Measurements from ENCODE around the gene SYNJ1. TPM values are rescaled to one million over a fixed set of nuclear protein-coding genes. Genes with fewer than 3 reads are reported as not detected.

Gene SYNJ1
- total and polyA plus RNA-seq, 2 experiments from 2014 or later = 1.4 to 4.2 TPM

DNA sequence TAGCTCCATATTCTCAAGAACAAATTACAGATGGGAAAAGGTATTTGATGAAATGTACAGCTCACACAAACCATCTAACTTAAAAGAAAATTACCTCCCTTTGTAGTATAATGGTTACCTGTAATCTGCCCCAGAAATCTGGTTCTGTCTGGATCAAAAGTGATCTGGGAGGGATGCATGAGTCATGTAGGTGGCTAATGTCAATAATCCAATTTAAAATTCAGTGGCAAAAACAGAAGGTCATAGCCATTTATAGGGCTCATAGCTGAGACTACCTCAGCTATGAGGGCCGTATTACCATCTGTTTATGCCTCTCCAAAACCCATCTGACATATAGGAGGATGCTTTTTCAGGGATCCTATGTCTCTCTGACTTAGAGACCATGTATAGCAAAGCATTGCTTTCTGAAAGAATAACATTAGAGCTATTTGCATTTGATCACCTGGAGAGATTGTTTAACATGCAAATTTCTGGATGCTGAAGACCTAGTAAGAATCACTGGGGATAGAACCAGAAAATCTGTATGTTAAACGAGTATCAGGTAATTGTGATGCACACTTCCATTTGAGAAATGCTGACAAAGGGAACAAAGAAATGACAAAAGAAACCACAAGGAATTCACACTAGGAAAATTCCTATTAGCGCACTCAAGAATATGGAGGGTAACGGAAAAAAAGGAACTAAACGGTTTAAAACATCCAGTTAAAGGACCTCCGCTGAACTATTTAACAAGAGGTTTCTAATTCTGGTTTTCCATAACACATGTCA, 26.2 kb upstream of the SYNJ1 start (continued):
- TF ChIP-seq, protein P1, sequence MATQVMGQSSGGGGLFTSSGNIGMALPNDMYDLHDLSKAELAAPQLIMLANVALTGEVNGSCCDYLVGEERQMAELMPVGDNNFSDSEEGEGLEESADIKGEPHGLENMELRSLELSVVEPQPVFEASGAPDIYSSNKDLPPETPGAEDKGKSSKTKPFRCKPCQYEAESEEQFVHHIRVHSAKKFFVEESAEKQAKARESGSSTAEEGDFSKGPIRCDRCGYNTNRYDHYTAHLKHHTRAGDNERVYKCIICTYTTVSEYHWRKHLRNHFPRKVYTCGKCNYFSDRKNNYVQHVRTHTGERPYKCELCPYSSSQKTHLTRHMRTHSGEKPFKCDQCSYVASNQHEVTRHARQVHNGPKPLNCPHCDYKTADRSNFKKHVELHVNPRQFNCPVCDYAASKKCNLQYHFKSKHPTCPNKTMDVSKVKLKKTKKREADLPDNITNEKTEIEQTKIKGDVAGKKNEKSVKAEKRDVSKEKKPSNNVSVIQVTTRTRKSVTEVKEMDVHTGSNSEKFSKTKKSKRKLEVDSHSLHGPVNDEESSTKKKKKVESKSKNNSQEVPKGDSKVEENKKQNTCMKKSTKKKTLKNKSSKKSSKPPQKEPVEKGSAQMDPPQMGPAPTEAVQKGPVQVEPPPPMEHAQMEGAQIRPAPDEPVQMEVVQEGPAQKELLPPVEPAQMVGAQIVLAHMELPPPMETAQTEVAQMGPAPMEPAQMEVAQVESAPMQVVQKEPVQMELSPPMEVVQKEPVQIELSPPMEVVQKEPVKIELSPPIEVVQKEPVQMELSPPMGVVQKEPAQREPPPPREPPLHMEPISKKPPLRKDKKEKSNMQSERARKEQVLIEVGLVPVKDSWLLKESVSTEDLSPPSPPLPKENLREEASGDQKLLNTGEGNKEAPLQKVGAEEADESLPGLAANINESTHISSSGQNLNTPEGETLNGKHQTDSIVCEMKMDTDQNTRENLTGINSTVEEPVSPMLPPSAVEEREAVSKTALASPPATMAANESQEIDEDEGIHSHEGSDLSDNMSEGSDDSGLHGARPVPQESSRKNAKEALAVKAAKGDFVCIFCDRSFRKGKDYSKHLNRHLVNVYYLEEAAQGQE (IDR thresholded peaks at IDR 0.05; ENCODE audit: unreplicated experiment) = no peak
- TF ChIP-seq, protein P2, sequence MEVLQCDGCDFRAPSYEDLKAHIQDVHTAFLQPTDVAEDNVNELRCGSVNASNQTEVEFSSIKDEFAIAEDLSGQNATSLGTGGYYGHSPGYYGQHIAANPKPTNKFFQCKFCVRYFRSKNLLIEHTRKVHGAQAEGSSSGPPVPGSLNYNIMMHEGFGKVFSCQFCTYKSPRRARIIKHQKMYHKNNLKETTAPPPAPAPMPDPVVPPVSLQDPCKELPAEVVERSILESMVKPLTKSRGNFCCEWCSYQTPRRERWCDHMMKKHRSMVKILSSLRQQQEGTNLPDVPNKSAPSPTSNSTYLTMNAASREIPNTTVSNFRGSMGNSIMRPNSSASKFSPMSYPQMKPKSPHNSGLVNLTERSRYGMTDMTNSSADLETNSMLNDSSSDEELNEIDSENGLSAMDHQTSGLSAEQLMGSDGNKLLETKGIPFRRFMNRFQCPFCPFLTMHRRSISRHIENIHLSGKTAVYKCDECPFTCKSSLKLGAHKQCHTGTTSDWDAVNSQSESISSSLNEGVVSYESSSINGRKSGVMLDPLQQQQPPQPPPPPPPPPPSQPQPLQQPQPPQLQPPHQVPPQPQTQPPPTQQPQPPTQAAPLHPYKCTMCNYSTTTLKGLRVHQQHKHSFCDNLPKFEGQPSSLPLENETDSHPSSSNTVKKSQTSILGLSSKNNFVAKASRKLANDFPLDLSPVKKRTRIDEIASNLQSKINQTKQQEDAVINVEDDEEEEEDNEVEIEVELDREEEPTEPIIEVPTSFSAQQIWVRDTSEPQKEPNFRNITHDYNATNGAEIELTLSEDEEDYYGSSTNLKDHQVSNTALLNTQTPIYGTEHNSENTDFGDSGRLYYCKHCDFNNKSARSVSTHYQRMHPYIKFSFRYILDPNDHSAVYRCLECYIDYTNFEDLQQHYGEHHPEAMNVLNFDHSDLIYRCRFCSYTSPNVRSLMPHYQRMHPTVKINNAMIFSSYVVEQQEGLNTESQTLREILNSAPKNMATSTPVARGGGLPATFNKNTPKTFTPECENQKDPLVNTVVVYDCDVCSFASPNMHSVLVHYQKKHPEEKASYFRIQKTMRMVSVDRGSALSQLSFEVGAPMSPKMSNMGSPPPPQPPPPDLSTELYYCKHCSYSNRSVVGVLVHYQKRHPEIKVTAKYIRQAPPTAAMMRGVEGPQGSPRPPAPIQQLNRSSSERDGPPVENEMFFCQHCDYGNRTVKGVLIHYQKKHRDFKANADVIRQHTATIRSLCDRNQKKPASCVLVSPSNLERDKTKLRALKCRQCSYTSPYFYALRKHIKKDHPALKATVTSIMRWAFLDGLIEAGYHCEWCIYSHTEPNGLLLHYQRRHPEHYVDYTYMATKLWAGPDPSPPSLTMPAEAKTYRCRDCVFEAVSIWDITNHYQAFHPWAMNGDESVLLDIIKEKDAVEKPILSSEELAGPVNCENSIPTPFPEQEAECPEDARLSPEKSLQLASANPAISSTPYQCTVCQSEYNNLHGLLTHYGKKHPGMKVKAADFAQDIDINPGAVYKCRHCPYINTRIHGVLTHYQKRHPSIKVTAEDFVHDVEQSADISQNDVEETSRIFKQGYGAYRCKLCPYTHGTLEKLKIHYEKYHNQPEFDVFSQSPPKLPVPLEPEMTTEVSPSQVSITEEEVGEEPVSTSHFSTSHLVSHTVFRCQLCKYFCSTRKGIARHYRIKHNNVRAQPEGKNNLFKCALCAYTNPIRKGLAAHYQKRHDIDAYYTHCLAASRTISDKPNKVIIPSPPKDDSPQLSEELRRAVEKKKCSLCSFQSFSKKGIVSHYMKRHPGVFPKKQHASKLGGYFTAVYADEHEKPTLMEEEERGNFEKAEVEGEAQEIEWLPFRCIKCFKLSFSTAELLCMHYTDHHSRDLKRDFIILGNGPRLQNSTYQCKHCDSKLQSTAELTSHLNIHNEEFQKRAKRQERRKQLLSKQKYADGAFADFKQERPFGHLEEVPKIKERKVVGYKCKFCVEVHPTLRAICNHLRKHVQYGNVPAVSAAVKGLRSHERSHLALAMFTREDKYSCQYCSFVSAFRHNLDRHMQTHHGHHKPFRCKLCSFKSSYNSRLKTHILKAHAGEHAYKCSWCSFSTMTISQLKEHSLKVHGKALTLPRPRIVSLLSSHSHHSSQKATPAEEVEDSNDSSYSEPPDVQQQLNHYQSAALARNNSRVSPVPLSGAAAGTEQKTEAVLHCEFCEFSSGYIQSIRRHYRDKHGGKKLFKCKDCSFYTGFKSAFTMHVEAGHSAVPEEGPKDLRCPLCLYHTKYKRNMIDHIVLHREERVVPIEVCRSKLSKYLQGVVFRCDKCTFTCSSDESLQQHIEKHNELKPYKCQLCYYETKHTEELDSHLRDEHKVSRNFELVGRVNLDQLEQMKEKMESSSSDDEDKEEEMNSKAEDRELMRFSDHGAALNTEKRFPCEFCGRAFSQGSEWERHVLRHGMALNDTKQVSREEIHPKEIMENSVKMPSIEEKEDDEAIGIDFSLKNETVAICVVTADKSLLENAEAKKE (CRISPR knock-in tag; IDR thresholded peaks at IDR 0.05) = no peak
- TF ChIP-seq STAT1 (IDR thresholded peaks at IDR 0.05; ENCODE audit: unreplicated experiment) = no peak
- no peak for TF ChIP-seq EZH2phosphoT487 (IDR thresholded peaks at IDR 0.05; ENCODE audit: unreplicated experiment)
- no peak for TF ChIP-seq ZNF331 (CRISPR knock-in tag; IDR thresholded peaks at IDR 0.05; ENCODE audit: low read depth)
- no peak for TF ChIP-seq POLR2AphosphoS5 (IDR thresholded peaks at IDR 0.05; ENCODE audit: low read depth)
- no peak for TF ChIP-seq EZH2 (IDR thresholded peaks at IDR 0.05; ENCODE audit: low read depth, unreplicated experiment)
